ENCODE measurements around the gene TBC1D8.
"Not testable (repeated sequence)": the region's sequence is repeated elsewhere in the genome, so short reads cannot be mapped to it uniquely, and the experiment has no call there.

The TBC1D8 gene

DNA sequence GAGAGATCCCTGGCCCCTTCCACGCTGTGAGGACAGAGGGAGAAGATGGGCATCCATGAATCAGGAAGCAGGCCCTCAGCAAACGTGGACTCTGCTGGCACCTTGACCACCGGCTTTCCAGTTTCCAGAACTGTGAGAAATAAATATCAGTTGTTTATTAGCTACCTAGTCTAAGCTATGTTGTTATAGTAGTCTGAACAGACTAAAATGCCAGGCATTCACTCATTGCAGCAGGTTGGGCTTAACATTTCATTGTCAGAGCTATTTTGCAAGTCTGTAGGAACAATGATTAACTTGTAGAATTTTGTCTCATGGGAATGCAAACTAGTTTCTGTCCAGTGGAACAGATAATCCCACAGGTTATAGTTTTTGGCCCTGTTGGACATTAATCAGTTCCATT is 24.8 kb upstream of the TBC1D8 start:
- Histone ChIP-seq H3K27ac (ENCODE audit: poor library complexity, severe bottlenecking) (no peak overlapping the region), H3K9me3 (ENCODE audit: severe bottlenecking) (no peaks in the 10 kb centered on the region), H3K36me3 (ENCODE audit: low read depth) (no peaks in the 10 kb centered on the region), H3K27me3 (ENCODE audit: insufficient read depth, poor library complexity, severe bottlenecking) (no peaks in the 10 kb centered on the region), H3K4me1 (ENCODE audit: insufficient read depth, poor library complexity, severe bottlenecking) (peaks cover 20% of the 10 kb centered on the region), H3K4me3 (ENCODE audit: severe bottlenecking) (no peak overlapping the region)
- ATAC-seq (ENCODE audit: low read depth) (peak; percentile 36; the same call in 1 of the 3 replicates), DNase-seq (ENCODE audit: low spot score) (no peak)
- TF ChIP-seq, protein P1, sequence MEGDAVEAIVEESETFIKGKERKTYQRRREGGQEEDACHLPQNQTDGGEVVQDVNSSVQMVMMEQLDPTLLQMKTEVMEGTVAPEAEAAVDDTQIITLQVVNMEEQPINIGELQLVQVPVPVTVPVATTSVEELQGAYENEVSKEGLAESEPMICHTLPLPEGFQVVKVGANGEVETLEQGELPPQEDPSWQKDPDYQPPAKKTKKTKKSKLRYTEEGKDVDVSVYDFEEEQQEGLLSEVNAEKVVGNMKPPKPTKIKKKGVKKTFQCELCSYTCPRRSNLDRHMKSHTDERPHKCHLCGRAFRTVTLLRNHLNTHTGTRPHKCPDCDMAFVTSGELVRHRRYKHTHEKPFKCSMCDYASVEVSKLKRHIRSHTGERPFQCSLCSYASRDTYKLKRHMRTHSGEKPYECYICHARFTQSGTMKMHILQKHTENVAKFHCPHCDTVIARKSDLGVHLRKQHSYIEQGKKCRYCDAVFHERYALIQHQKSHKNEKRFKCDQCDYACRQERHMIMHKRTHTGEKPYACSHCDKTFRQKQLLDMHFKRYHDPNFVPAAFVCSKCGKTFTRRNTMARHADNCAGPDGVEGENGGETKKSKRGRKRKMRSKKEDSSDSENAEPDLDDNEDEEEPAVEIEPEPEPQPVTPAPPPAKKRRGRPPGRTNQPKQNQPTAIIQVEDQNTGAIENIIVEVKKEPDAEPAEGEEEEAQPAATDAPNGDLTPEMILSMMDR (IDR thresholded peaks at IDR 0.05; ENCODE audit: poor library complexity, severe bottlenecking), result no peak

DNA sequence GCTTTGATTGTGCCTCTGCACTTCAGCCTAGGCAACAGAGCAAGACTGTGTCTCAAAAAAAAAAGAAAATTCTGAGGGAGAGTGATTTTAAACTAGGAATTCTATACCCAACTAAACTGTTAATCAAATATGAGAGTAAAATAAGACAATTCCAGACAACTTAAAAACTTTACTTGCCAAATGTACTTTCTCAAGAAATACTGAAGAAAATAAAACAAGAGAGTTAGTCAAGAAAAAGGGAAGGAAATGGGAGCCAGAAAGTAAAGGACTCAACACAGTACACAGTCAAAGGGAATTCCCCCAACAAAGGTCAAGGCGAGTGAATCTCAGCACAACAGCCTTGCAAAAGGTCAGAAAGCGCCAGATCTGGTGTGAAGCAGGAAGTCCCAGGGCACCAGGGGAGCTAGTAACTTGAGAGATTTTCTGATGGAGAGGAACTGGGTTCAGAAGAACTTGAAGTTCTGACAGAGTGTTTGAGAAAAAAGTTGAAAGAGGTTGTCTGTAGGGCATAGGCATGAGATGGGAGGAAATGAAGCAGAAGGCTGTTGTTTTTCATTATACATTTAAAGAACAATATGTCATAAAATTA is 22.6 kb upstream of the TBC1D8 start:
- Histone ChIP-seq H3K9me3 (ENCODE audit: severe bottlenecking) (no peaks in the 10 kb centered on the region), H3K27ac (ENCODE audit: poor library complexity, severe bottlenecking) (no peak overlapping the region), H3K4me1 (ENCODE audit: insufficient read depth, poor library complexity, severe bottlenecking) (peaks cover 20% of the 10 kb centered on the region), H3K4me3 (ENCODE audit: severe bottlenecking) (no peak overlapping the region), H3K27me3 (ENCODE audit: insufficient read depth, poor library complexity, severe bottlenecking) (no peaks in the 10 kb centered on the region), H3K36me3 (ENCODE audit: low read depth) (no peaks in the 10 kb centered on the region)
- TF ChIP-seq, protein P1 (IDR thresholded peaks at IDR 0.05; ENCODE audit: poor library complexity, severe bottlenecking), result no peak
- ATAC-seq (ENCODE audit: low read depth) (no peak), DNase-seq (ENCODE audit: low spot score) (no peak)

DNA sequence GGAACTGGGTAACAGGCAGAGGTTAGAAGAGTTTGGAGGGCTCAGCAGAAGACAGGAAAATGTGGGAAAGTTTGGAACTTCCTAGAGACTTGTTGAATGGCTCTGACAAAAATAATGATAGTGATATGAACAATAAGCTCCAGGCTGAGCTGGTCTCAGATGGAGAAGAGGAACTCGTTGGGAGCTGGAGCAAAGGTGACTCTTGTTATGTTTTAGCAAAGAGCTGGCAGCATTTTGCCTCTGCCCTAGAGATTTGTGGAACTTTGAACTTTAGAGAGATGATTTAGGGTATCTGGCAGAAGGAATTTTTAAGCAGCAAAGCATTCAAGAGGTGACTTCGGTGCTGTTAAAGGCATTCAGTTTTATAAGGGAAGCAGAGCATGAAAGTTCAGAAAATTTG is 18.6 kb upstream of the TBC1D8 start:
- H3K36me3 ChIP-seq (ENCODE audit: low read depth); H3K27ac ChIP-seq (ENCODE audit: poor library complexity, severe bottlenecking); H3K9me3 ChIP-seq (ENCODE audit: severe bottlenecking); ATAC-seq (ENCODE audit: low read depth); H3K27me3 ChIP-seq (ENCODE audit: insufficient read depth, poor library complexity, severe bottlenecking); H3K4me3 ChIP-seq (ENCODE audit: severe bottlenecking); H3K4me1 ChIP-seq (ENCODE audit: insufficient read depth, poor library complexity, severe bottlenecking); DNase-seq (ENCODE audit: low spot score): not testable (repeated sequence)

DNA sequence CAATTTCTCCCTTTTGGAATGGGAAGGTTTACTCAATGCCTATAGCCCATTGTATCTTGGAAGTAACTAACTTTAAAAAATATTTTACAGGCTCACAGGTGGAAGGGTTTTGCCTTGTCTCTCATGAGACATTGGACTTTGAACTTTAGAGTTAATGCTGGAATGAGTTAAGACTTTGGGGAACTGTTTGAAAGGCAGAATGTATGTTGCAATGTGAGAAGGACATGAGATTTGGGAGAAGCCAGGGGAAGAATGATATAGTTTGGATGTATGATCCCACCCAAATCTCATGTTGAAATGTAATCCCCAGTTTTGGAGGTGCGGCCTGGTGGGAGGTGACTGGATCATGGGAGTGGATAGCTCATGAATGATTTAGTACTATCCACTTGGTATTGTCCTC is 17.5 kb upstream of the TBC1D8 start:
- no peak for DNase-seq (ENCODE audit: low spot score)
- H3K4me3 ChIP-seq (ENCODE audit: severe bottlenecking), result no peak overlapping the region
- H3K27me3 ChIP-seq (ENCODE audit: insufficient read depth, poor library complexity, severe bottlenecking), result no peaks in the 10 kb centered on the region
- no peaks in the 10 kb centered on the region for H3K36me3 ChIP-seq (ENCODE audit: low read depth)
- H3K27ac ChIP-seq (ENCODE audit: poor library complexity, severe bottlenecking), result no peak overlapping the region
- ATAC-seq (ENCODE audit: low read depth), result no peak
- TF ChIP-seq, protein P1 (IDR thresholded peaks at IDR 0.05; ENCODE audit: poor library complexity, severe bottlenecking), result no peak
- peaks cover 3% of the 10 kb centered on the region for H3K9me3 ChIP-seq (ENCODE audit: severe bottlenecking)
- no peaks in the 10 kb centered on the region for H3K4me1 ChIP-seq (ENCODE audit: insufficient read depth, poor library complexity, severe bottlenecking)

DNA sequence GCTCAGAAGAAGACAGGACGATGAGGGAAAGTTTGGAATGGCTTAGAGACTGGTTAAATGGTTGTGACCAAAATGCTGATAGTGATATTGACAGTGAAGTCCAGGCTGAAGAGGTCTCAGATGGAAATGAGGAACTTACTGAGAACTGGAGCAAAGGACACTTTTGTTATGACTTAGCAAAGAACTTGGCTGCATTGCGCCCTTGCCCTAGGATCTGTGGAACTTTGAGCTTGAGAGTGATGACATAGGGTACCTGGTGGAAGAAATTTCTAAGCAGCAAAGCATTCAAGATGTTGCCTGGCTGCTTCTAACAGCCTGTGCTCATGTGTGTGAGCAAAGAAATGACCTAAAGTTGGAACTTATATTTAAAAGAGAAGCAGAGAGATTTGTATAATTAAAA is 16.4 kb upstream of the TBC1D8 start:
- H3K9me3 ChIP-seq (ENCODE audit: severe bottlenecking); H3K4me1 ChIP-seq (ENCODE audit: insufficient read depth, poor library complexity, severe bottlenecking); H3K4me3 ChIP-seq (ENCODE audit: severe bottlenecking); H3K36me3 ChIP-seq (ENCODE audit: low read depth); H3K27me3 ChIP-seq (ENCODE audit: insufficient read depth, poor library complexity, severe bottlenecking); H3K27ac ChIP-seq (ENCODE audit: poor library complexity, severe bottlenecking); ATAC-seq (ENCODE audit: low read depth); DNase-seq (ENCODE audit: low spot score): not testable (repeated sequence)

DNA sequence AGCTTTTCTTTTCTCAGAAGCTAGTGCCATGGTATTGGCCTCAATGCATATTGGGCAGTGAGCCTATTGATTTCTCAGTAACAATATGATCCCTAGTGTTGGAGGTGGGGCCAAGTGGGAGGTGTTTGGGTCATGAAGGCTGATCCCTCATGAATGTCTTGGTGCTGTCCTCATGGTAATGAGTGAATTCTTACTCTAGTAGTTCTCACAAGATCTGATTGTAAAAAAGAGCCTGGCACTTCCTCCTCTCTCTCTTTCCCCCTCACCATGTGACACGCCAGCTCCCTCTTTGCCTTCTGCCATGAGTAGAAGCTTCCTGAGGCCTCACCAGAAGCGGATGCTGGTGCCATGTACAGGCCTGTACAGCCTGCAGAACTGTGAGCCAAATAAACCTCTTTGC is 12.8 kb upstream of the TBC1D8 start:
- Histone ChIP-seq H3K36me3 (ENCODE audit: low read depth) (no peaks in the 10 kb centered on the region), H3K27me3 (ENCODE audit: insufficient read depth, poor library complexity, severe bottlenecking) (no peaks in the 10 kb centered on the region), H3K27ac (ENCODE audit: poor library complexity, severe bottlenecking) (no peak overlapping the region), H3K9me3 (ENCODE audit: severe bottlenecking) (peaks cover 3% of the 10 kb centered on the region), H3K4me3 (ENCODE audit: severe bottlenecking) (no peak overlapping the region), H3K4me1 (ENCODE audit: insufficient read depth, poor library complexity, severe bottlenecking) (peaks cover 9% of the 10 kb centered on the region)
- no peak for DNase-seq (ENCODE audit: low spot score)
- ATAC-seq (ENCODE audit: low read depth), result no peak
- TF ChIP-seq, protein P1 (IDR thresholded peaks at IDR 0.05; ENCODE audit: poor library complexity, severe bottlenecking), result no peak

All from RWPE2 (cell line).